ENCODE measurements around the gene DNAH3. TPM values are rescaled to one million over a fixed set of nuclear protein-coding genes. Genes with fewer than 3 reads are reported as not detected.

The DNAH3 gene
- total and polyA plus RNA-seq, 2 of the 13 experiments (the other 11 are each of a cell fraction or from before 2014, with no cell fraction given), result 0.07 to 0.08 TPM

- TF ChIP-seq KDM5B (CRISPR knock-in tag; IDR thresholded peaks at IDR 0.05; ENCODE audit: borderline replicate concordance) (peak; percentile 87), SSRP1 (CRISPR knock-in tag; IDR thresholded peaks at IDR 0.05) (no peak), DMAP1 (CRISPR knock-in tag; IDR thresholded peaks at IDR 0.05) (peak; percentile 39), BRF2 (CRISPR knock-in tag; IDR thresholded peaks at IDR 0.05) (peak; percentile 44; the same call in 1 of the 2 replicates), ZNF790 (CRISPR knock-in tag; IDR thresholded peaks at IDR 0.05; ENCODE audit: borderline replicate concordance) (peak; percentile 81; the same call in 1 of the 2 replicates), ZBTB42 (CRISPR knock-in tag; IDR thresholded peaks at IDR 0.05) (peak; percentile 77; the same call in 1 of the 2 replicates), ZNF577 (CRISPR knock-in tag; IDR thresholded peaks at IDR 0.05; ENCODE audit: borderline replicate concordance, low read depth) (no peak), SP2 (CRISPR knock-in tag; IDR thresholded peaks at IDR 0.05) (no peak; the same call in 1 of the 2 replicates), ELF3 (CRISPR knock-in tag; IDR thresholded peaks at IDR 0.05) (no peak; the same call in 1 of the 2 replicates), FLYWCH1 (CRISPR knock-in tag; IDR thresholded peaks at IDR 0.05) (no peak), FOXP1 (IDR thresholded peaks at IDR 0.05) (no peak), FOXP1 (CRISPR knock-in tag; IDR thresholded peaks at IDR 0.05) (no peak; the same call in none of the 2 replicates), ZNF710 (CRISPR knock-in tag; IDR thresholded peaks at IDR 0.05; ENCODE audit: borderline replicate concordance) (peak; percentile 86; the same call in 1 of the 2 replicates), ZNF737 (CRISPR knock-in tag; IDR thresholded peaks at IDR 0.05; ENCODE audit: borderline replicate concordance) (0 out of 2 replicates have a peak, but pooled peaks have one; percentile 83), MED8 (CRISPR knock-in tag; IDR thresholded peaks at IDR 0.05; ENCODE audit: insufficient replicate concordance) (peak; percentile 85), GMEB1 (CRISPR knock-in tag; IDR thresholded peaks at IDR 0.05; ENCODE audit: borderline replicate concordance) (peak; percentile 99), EED (CRISPR knock-in tag; IDR thresholded peaks at IDR 0.05) (no peak), FOXA3 (CRISPR knock-in tag; IDR thresholded peaks at IDR 0.05) (no peak; the same call in 1 of the 2 replicates), RBAK (CRISPR knock-in tag; IDR thresholded peaks at IDR 0.05) (peak; percentile 72; the same call in 1 of the 2 replicates), NKX3-1 (CRISPR knock-in tag; IDR thresholded peaks at IDR 0.05) (peak; percentile 88), ZNF7 (CRISPR knock-in tag; IDR thresholded peaks at IDR 0.05) (no peak), ZEB1 (IDR thresholded peaks at IDR 0.05; ENCODE audit: insufficient replicate concordance, low read depth) (no peak), ZNF264 (CRISPR knock-in tag; IDR thresholded peaks at IDR 0.05) (no peak; the same call in 1 of the 2 replicates), ZNF720 (CRISPR knock-in tag; IDR thresholded peaks at IDR 0.05) (no peak), ZNF543 (CRISPR knock-in tag; IDR thresholded peaks at IDR 0.05) (0 out of 2 replicates have a peak, but pooled peaks have one; percentile 4)
- TF ChIP-seq, protein P1, sequence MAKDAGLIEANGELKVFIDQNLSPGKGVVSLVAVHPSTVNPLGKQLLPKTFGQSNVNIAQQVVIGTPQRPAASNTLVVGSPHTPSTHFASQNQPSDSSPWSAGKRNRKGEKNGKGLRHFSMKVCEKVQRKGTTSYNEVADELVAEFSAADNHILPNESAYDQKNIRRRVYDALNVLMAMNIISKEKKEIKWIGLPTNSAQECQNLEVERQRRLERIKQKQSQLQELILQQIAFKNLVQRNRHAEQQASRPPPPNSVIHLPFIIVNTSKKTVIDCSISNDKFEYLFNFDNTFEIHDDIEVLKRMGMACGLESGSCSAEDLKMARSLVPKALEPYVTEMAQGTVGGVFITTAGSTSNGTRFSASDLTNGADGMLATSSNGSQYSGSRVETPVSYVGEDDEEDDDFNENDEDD (CRISPR knock-in tag; IDR thresholded peaks at IDR 0.05; ENCODE audit: borderline replicate concordance), result 0 out of 2 replicates have a peak, but pooled peaks have one; percentile 53
Measured at GRCh38 chr16:20900299-20901067, 250.2 kb downstream of the DNAH3 start, which contains the start of the genes DCUN1D3 and LYRM1 (continued).

Measured in HepG2 (cell line).